SU-DHL-6 (cell line): ENCODE measurements around the gene UMAD1.

Experiments
- EZH2phosphoT487 ChIP-seq: fragments of 200-600 bp; sonication (generic), shearing (Covaris generic); conservative IDR thresholded peaks from 2 replicates; pipeline ENCODE4 v1.6.1; 2018; ENCODE audit warnings: mild to moderate bottlenecking, antibody characterized with exemption, low read length, moderate library complexity, mixed read lengths
- TF ChIP-seq, protein P1 (sequence below): fragments of 200-600 bp; sonication (generic); IDR thresholded peaks from one replicate; pipeline ENCODE4 v1.5.1; 2017; ENCODE audit warnings: antibody characterized with exemption, mild to moderate bottlenecking, low read length, moderate library complexity; ENCODE audit not compliant: insufficient read depth, poor library complexity, severe bottlenecking

DNA sequence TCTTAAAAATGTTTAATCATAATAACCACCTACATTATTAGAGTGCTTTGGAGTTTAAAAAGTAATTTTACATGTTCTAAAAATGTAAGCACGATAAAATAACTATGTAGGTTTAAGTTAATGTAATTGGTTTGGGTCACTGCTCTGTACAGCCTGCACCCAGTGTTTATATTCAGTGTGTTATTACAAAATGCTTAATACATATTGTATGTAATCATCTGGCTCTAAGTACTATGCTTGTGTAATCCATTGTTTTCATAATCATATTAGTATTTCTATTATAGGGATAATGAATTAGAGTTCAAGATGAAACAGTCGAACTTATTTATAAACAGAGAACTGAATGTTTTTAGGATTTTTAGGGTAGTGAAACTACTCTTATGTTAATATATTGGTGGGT is 64.8 kb downstream of the UMAD1 start:
- TF ChIP-seq, protein P1, sequence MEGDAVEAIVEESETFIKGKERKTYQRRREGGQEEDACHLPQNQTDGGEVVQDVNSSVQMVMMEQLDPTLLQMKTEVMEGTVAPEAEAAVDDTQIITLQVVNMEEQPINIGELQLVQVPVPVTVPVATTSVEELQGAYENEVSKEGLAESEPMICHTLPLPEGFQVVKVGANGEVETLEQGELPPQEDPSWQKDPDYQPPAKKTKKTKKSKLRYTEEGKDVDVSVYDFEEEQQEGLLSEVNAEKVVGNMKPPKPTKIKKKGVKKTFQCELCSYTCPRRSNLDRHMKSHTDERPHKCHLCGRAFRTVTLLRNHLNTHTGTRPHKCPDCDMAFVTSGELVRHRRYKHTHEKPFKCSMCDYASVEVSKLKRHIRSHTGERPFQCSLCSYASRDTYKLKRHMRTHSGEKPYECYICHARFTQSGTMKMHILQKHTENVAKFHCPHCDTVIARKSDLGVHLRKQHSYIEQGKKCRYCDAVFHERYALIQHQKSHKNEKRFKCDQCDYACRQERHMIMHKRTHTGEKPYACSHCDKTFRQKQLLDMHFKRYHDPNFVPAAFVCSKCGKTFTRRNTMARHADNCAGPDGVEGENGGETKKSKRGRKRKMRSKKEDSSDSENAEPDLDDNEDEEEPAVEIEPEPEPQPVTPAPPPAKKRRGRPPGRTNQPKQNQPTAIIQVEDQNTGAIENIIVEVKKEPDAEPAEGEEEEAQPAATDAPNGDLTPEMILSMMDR: no peak
- no peak for TF ChIP-seq EZH2phosphoT487
